GM19397 (cell line): Measurements from ENCODE around the gene ABCD1.
"Not testable (repeated sequence)": the region's sequence is repeated elsewhere in the genome, so short reads cannot be mapped to it uniquely, and the experiment has no call there.

Source experiments
- ATAC-seq: cut with Tn5 transposase; IDR thresholded peaks from one replicate; pipeline ENCODE4 v1.9.1; 2021; ENCODE audit warnings: mild to moderate bottlenecking, moderate library complexity; ENCODE audit not compliant: unreplicated experiment

The ABCD1 gene

GRCh38 chrX:153746991-153747390 lies 22.3 kb downstream of the ABCD1 start:
- not testable (repeated sequence) for ATAC-seq

GRCh38 chrX:153749017-153749416 lies 24.4 kb downstream of the ABCD1 start:
- ATAC-seq = not testable (repeated sequence)

- no peak for ATAC-seq
Measured at GRCh38 chrX:153750127-153750774, 25.6 kb downstream of the ABCD1 start.

- no peak for ATAC-seq
Measured at GRCh38 chrX:153755136-153755535, 30.5 kb downstream of the ABCD1 start.

GRCh38 chrX:153761863-153762262 lies 37.2 kb downstream of the ABCD1 start:
- ATAC-seq = no peak

- ATAC-seq = no peak
Measured at GRCh38 chrX:153762626-153763173, 38.0 kb downstream of the ABCD1 start.

- no peak for ATAC-seq
Measured at GRCh38 chrX:153763298-153763932, 38.8 kb downstream of the ABCD1 start.

- no peak for ATAC-seq
Measured at GRCh38 chrX:153763989-153764755, 39.5 kb downstream of the ABCD1 start, which contains the start of gene PLXNB3. Gene PLXNB3, plus strand, starts transcription at chrX:153764249. Its CDS starts 1,287 bp downstream, at chrX:153765536.

- no peak for ATAC-seq
Measured at GRCh38 chrX:153764786-153765137, 40.1 kb downstream of the ABCD1 start.

GRCh38 chrX:153765138-153766079 lies 40.8 kb downstream of the ABCD1 start:
- ATAC-seq = no peak

- ATAC-seq = no peak
Measured at GRCh38 chrX:153766098-153766817, 41.6 kb downstream of the ABCD1 start.

- ATAC-seq = no peak
Measured at GRCh38 chrX:153766871-153767673, 42.4 kb downstream of the ABCD1 start.

- ATAC-seq = no peak
Measured at GRCh38 chrX:153767674-153768055, 43.0 kb downstream of the ABCD1 start.

- no peak for ATAC-seq
Measured at GRCh38 chrX:153768311-153769157, 43.9 kb downstream of the ABCD1 start.

- no peak for ATAC-seq
Measured at GRCh38 chrX:153769158-153769864, 44.7 kb downstream of the ABCD1 start.

GRCh38 chrX:153769865-153770600 lies 45.4 kb downstream of the ABCD1 start:
- ATAC-seq = no peak
